Measurements from ENCODE around the gene CFAP46.
"Not testable (repeated sequence)": the region's sequence is repeated elsewhere in the genome, so short reads cannot be mapped to it uniquely, and the experiment has no call there.

CFAP46 gene

DNA sequence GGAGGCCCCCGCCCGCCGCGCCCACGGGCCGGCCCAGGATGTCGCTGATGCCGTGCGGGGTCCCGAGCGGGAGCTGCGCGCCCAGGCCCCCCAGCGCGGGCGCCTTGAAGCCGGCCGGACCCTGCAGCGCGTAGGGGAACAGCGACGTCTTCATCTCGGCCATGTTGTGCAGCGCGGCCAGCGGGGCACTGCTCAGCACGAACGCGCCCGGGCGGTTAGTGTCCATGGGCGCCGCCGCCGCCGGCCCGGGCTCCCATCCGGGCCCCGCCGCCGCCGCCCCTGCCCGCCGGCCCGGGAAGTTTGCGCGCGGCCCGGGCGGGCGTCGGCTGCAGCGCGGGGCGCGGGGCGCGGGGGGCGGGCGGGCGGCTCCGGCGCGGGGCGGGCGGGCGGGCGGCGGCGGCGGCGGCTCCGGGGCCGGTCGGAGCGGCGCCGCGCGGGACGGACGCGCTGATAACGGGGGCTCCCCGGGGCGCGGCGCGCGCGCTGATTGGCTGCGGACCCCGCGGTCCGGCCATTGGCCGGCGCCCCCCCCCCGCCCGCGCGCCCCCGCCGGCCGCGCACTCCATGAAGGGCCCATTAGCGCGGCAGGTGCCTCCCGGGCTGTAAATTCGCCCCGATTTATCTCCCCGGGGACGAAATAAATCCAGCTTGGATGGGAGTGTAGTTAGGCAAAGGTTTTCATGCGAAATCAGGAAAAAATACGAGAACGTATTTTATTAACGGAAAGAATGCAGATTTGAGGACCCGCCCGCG is 156.5 kb downstream of the CFAP46 start, which contains the start of gene NKX6-2:
NKX6-2 (minus strand) TSS at position 425 of the 753 bp plus-strand sequence; CDS start at position 226, 199 bp downstream.
- DNase-seq: no peak

DNA sequence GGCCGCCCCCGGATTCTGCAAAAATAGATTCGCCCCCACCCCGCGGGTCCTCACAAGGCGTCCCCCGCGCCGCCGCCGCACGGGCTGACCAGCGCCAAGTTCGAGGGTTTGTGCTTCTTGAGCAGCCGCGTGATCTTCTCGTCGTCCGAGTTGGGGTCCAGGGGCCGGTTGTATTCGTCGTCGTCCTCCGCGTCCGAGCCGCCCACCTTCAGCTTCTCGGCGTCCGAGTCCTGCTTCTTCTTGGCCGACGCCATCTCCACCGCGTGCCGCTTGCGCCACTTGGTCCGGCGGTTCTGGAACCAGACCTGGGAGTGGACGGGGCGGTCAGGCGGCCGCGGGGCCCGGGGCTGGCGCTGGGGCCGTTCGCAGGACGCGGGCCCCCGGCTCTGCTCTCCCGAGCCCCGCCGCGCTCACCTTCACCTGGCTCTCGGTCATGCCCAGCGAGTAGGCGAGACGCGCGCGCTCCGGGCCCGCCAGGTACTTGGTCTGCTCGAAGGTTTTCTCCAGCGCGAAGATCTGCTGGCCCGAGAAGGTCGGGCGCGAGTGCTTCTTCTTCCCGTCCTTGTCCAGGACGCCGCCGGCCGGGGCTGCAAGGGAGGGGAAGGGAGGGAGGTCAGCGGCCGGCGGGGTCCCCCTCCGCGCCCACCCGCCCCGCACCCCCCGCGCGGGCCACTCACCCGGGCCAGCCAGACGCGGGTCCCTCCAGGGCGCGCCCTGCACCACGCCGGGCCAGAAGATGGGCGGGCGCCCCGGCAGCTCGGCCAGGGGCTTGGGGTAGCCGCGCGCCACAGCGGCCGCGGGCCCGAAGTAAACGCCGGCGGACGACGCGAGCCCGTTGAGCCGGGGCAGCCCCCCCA is 157.3 kb downstream of the CFAP46 start:
- no peak for DNase-seq

DNA sequence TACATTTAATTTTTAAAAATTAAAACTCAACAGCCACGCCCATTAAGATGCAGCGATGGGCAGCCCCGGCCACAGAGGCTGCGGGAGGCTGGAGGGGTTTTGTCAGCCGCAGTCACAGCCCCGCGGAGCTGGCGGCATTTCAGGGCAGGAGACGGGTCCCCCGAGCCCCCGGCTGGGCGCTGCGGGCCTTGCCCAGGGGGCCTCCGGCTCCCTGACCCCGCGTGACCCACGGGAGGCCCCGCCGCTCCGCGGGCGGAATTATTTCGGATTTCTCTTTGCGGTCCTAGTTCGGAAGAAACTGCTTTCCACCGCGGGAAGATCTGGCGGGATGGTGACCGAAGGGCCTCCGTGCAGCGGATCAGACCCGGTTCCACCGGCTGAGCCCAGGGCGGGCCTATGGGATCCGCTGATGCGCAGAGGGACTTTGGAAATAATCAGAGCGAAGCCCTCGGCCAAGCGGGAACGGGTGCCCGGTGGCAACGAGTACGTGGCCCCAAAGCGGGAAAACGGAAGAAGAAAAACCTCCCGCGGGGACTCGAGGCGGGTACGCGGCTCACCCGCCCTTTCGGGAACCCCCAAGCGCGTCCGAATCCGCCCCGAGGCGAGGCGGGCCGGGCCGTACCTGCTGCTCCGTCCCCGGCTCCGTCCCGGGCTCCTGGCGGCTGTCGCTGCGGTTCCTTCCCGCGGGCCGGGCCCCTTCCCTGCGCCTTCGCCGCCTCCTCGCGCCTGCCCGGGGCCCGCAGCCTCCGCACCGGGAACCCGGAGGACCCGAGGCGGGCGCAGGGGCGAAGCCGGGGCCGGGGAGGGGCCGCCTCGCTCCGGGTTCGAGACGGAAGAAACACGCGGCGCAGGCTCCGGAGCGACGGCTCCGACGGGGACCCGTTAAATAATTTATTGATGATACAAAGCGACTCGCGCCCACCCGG is 158.2 kb downstream of the CFAP46 start:
- DNase-seq: no peak

DNA sequence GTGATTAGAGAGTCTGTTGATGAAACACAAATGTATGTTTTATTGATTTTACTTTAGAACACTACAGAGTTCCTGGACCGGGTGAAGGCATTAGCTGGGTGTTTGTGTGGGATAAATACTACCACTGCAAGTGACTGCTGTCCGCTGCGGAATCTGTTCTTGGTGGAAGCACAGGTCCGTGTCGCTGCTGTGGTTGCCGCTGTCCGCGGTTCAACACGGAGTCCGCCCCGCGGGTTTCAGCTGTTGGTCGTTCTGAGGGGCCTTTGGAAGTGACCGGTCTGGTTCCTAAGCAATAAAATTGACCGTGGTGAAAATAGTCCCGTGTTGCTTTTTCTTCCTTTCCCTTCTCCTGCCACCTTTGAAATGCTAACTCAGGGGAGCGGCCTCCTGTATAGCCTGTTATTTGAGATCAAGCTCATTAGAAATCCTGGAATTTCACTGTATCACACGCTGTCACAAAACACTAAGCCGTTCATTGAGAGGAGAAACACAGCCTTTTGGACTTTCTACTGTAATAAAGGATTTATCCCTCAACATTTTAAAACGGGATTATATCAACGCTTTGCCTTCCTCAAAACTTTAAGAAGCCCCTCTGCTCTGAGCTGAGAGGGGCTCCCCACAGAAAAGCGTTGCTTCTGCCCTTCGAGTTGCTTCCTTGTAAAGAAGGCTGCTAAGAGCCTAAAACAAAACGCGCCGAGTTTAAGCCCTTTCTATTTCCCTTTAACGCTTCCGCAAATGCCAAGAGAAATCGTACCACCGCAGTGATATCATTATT is 159.0 kb downstream of the CFAP46 start:
- no peak for DNase-seq

DNA sequence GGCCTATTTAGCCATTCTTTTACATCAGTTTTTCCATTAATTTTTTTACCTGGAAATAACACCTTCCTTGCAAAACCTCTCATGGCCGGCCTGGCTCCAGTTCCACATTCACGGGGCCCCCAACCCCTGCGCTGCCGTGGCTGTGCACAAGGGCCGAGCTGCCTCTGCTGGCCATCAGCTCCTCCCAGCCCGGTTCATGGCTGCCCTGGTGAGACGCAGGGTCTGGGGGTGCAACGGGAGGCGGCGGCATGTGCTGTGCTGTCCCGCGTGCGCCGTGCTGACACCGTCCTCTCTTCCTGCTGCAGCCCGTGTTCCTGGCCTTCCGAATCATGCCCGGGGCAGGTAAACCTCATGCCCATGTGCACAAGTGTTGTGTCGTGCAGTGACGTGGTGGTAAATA is 160.8 kb downstream of the CFAP46 start:
- no peak for DNase-seq

DNA sequence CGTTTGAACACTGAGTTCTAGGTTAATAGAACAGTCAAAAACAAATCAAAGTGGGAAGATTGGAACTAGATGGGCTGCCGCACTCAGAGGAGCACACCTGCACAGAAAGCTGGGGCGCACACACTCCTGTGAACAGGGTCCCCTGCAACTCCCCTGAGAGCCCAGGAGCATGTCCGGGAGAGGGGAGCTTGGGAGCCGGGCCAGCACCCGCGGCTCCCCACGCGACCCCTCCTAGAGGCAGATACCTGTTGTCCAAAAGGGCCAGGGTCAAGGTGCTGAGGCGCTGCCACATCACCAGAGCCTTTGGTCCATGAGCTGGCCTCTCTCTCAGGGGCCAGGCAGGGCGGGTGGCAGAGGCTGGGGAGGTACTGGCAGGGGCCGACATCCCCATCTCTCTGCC is 162.0 kb downstream of the CFAP46 start:
- no peak for DNase-seq

DNA sequence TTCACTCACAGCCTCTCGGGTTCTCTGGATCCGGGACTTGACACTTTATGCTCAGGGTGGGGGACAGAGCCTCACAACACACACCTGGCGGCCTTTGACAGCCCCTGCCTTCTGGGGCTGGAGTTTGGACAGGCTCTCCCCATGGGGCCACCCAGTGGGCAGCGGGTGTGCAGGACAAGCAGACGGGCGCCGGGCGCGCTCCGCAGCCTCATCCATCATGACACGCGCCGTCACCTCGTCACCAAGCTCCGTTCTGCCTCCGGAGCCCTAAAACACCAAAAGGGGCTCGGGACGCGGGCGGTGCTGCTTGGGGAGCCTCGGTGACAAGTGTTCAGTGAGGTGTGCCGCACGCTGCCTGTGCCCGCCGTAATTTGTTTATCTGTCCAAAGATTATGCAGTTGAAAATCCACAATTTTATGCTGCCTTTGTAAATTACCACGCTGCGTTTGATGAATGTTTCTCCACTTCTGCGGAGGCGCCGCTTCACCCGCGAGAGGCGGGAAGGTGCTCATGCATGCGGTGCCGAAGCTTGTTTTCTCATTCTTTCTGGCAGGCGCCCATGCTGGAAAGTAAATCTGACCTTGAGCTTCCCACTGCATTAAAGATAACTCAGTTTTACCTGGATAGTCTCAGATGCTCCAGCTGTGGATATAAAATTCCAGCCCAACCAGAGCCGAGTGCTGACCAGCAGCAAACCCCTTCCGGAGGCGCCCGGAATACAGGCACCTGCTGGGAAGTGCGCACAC is 162.6 kb downstream of the CFAP46 start:
- DNase-seq: no peak

DNA sequence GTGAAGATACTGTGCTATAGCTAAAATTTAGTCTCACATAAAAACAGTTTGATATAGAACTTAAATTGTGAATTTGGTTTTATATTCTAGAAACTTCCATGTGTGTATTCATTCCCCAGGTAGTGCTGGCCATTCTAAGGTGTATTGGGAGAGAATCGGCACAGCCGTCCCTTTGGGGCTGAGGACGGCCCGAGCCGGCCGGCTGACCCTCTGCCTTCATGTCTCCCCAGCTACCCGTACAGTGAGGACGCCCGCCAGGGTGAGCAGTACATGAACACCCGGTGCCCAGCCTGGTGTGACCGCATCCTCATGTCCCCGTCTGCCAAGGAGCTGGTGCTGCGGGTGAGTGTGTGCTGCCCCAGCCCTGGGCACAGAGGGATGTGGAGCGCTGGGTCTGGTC is 164.9 kb downstream of the CFAP46 start:
- DNase-seq: no peak

DNA sequence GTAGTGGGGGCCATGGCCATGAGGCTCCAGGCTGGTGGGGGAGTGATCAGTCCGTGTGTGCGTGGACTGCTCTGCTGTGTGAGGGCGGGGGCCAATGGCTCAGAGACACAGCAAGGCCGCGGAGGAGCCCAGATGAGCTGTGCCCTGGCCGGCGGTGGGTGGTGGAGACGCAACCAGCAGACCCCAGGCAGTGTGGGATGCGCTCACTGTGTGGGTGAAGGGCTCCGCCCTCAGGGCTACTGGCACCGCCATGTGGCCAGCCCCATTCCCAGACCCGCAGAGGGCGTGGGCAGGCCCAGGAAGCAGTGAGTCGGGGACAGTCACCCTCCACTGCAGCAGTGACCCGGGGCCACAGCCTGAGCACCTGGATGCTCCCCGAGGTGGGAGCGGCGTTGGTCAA is 165.5 kb downstream of the CFAP46 start:
- DNase-seq: no peak

DNA sequence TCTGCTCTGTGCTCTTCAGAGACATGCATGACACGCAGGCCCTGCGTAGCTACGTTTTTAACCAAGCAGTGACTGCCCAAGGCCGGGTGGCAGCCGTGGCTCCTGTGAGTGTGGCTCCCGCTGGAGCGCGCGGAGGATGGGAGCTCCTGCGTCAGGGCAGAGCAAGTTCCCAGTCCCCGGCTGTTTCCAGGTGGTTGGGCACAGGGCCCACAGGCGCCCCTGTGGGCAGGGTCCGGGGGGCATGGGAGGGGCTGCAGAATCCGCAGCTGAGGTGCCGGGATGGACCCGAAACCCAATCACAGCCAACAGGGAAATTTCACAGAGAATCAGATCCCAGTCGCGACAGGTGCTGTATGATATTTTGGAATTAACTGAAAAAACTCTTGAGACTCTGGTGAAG is 166.2 kb downstream of the CFAP46 start:
- DNase-seq: no peak

DNA sequence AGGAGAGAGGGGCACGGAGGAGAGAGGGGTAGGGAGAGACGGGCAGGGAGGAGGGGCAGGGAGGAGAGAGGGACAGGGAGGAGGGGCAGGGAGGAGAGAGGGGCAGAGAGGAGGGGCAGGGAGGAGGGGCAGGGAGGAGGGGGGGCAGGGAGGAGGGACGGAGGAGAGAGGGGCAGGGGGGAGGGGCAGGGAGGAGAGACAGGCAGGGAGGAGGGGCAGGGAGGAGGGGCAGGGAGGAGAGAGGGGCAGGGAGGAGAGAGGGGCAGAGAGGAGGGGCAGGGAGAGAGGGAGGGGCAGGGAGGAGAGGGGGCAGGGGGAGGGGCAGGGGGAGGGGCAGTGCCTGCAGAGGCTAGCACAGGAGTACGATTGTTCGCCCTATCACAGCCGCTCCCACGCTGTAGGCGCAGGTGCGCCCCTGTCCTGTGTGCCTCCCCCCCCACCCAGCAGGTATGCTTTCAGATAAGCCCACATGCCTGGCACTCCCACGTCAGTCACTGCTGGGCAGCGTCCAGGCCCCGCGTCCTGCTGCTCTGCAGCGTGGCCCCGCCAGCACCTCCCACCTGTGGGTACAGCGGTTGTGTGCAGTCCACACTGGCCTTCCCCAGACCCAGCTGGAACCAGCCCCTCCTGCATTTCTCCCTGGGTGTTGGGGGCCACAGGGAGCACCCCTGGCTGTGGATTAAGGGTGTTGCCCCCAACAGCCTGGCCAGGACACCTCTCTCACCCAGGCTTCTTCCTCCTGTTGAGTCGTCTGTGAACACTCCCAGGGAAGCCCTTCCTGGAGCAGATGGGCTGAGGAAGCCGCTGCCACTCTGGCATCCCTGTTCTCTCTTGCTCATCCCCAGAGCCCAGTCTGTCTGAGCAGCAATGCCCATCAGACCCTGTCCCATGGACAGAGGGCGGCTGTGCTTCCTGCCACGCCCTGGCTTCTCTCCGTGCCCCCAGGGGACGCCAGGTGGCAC is 167.2 kb downstream of the CFAP46 start:
- DNase-seq: no peak

DNA sequence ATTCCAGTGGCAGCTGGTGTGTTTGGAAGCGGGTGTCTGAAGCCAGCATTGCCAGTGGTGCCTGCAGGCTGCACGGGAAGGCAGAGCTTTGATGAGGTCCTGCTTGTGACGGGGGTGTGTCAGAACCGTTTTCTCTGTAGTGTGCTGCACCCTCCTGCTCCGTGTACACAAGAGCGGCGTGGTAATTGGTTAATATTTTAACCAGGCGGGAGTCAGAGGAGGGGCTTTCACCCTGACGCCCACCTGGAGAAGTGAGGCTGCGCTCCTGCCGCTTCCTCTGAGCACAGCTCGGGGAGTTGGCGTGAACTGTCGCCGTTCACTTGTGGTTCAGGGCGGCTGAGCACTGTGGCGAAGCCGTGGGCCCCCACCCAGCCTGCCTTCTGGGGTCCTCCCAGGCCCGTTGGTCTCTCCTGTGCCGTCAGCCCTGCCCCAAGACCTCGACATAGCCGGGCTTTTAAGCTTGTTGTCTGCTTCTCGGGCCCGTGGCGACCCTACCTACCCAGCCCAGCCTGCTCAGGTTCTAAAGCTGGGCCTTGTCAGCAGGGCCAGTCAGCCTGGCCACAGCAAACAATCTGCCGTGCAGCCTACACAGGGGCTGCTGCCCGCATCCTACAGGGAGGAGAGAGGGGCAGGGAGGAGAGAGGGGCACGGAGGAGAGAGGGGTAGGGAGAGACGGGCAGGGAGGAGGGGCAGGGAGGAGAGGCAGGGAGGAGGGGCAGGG is 168.0 kb downstream of the CFAP46 start:
- no peak for DNase-seq

DNA sequence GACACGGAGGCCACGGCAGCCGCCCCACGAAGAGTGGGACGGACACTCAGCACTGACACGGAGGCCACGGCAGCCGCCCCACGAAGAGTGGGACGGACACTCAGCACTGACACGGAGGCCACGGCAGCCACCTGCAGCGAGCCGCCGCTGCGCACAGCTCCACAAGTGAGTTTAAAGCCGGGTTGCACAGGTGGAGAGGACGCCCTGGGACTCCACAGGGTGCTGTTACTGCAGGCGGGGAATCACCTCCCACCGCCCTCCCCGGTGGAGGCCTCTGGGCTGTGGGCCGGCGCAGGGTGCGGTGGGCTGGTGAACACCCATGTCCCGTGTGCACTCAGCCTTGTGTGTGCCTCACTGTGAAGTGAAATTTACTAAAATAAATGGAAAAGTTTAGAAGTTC is 169.6 kb downstream of the CFAP46 start:
- not testable (repeated sequence) for DNase-seq

DNA sequence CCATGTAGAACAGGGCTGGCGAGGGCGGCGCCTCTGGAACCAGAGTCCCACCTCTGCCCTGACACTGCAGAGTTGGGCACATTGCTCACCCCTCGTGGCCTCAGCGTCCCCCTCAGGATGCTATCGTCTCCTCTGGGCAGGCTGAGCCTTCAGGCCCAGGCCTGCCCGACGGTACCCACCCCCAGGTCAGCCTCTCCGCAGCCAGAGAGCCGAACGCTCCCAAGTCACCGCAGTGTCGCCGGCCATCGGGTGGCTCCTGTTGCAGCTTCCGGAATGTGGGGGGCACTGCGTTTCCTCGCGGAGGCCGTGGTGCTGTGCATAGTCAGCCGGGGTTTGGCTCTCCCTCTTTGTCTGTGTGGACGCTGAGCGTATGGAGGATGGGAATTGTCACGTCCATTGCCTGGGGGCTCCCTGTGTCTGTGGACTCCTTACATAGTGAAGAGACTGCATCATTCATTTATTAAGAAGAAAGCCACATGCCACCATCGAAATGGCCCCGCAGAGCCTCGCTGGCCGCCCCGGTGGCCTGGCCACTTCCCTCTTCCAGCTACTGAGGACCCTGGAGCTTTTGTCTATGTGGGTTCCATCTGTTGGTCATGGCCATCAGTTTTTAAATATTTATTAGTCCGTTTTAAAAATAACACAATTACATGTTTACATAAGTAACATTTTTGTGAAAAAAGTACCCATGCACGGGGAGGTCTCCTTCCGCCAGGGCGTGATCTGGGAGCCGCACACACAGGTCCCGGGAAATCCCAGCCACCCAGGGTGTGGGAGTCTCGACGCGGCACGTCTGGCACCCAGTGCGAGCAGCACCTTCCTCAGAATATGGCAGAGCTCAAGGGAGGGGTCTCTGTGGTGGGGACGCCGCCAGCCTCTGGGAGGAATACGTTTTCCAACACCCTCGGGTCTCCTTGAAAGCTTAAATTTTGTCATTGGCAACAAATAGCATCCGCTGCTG is 172.0 kb downstream of the CFAP46 start:
- no peak for DNase-seq

DNA sequence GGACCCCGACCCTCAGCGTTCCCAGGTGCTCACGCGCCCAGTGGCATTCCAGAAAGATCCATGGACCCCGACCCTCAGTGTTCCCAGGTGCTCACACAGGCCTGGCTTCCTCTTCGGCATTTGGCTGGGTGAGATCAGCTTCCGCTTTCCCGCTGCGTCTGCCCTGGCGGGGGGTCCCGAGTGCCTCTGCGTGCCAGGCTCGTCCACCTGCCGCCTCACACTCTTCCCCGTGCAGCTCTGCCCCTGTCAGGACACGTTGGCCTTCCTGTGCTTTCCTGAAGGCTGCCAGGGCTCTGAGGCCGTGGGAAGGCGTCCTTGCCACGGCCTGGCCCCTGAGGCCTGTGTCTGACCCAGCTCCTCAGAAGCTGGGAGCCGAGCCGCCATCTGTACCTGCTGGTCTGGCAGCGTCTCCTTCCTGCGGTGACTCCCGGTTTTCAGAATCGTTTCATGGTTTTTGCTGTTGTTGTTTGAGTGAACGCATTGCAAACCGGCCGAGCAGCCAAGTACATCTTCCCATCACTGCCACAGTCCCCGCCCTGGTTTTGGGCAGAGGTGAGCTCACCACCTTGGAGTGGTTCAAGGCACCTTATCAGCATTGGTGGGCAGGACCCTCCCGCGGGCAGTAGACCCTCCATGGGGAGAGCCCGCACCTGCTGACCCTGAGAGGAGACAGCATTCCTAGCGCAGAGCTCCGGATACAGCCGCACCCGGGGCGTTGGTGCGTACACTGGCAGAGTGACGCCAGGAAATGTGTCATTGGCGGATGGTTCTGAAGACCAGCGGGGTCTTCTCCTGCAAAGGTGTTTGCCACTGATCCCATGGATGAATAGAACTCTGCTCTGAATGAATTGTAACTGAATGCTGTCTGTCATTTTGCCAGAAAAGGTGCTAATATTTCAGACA is 173.8 kb downstream of the CFAP46 start:
- no peak for DNase-seq

DNA sequence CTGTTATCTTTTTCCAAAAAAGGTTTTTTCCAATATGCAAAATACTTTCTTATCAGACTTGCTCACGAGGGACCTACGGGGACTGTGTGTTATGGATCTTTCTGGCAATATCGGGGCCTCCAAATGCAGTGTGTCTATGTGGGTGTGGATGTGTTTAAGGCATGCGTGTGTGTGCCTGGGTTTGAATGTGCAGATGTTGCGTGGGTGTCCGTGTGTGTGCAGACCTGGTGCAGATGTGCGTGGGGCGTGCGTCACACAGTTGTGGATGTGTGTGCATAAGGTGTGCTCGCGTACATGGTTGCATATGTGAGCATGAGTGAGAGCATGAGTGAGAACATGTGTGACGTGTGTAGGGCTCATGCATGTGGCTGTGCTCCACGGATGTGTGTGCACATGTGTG is 176.1 kb downstream of the CFAP46 start:
- DNase-seq: no peak

DNA sequence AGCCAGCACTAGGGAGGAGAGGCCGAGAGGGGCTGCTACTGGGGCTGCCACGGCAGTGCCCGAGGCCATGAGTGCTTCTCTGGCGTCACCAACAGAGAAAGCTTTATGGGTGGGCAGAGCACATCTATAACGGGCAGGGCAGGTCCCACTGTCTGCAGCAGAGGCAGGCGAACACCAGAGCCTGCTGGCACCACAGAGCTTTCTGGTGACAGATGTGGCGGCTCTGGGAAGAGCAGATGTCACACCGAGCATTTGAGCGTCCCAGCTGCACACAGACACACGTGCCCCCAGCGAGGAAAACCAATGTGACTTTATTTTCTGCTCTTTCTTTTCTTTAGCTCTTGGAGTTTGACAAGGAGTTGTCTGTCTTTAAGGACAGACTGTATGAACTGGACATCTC is 176.9 kb downstream of the CFAP46 start:
- no peak for DNase-seq
